PC-9 (cell line): ENCODE data around the gene ACOXL. TPM values are rescaled to one million over a fixed set of nuclear protein-coding genes. Genes with fewer than 3 reads are reported as not detected.

Experiments
- BruUV-seq: library from RNA; stranded (reverse); fragments of 400-500 nt; replicated peaks from 2 replicates; lab custom pipeline; 2021; lab: Mats Ljungman, UMichigan
- CTCF ChIA-PET: fragments of 300-600 bp; sonication (Branson Sonifier 250); formaldehyde crosslinking; loops from one replicate; lab custom pipeline; 2022; ENCODE audit warnings: antibody characterized with exemption; lab: Charles Lee
- POLR2A ChIA-PET: fragments of 300-600 bp; sonication (Branson Sonifier 250); formaldehyde crosslinking; loops from one replicate; lab custom pipeline; 2022; ENCODE audit warnings: antibody characterized with exemption; ENCODE audit not compliant: unreplicated experiment; lab: Charles Lee
- DNase-seq, 2 experiments: peaks; one replicate each; pipeline versions ENCODE4 v3.0.0 to v3.0.0-alpha.2; 2015 to 2022; ENCODE audit warnings: mixed read lengths in 1 of 2
- H2AFZ ChIP-seq: fragments of 200-600 bp; sonication (generic); 2 replicates; pipeline ENCODE4 v1.8.1; 2017; ENCODE audit warnings: antibody characterized with exemption
- H3F3A ChIP-seq: fragments of 200-600 bp; sonication (generic); 2 replicates; pipeline ENCODE4 v1.8.1; 2017; ENCODE audit warnings: antibody characterized with exemption, mild to moderate bottlenecking, low read depth; ENCODE audit not compliant: insufficient read depth
- H3K27ac ChIP-seq: fragments of 200-600 bp; sonication (generic); 2 replicates; pipeline ENCODE4 v1.6.1; 2016; ENCODE audit warnings: mixed run types
- H3K27me3 ChIP-seq: fragments of 200-600 bp; sonication (generic); 2 replicates; pipeline ENCODE4 v1.6.1; 2016; ENCODE audit warnings: low read depth, mixed run types; ENCODE audit not compliant: insufficient read depth
- H3K36me3 ChIP-seq: fragments of 200-600 bp; sonication (generic); 2 replicates; pipeline ENCODE4 v1.6.1; 2016; ENCODE audit warnings: low read depth, mixed run types
- H3K4me1 ChIP-seq: fragments of 200-600 bp; sonication (generic); replicated peaks from 2 replicates; pipeline ENCODE4 v1.6.1; 2016; ENCODE audit warnings: mixed run types; ENCODE audit not compliant: insufficient read depth
- H3K4me2 ChIP-seq: fragments of 200-600 bp; sonication (generic); 2 replicates; pipeline ENCODE4 v1.6.1; 2017; ENCODE audit warnings: mixed run types
- H3K4me3 ChIP-seq: fragments of 200-600 bp; sonication (generic); 2 replicates; pipeline ENCODE4 v1.6.1; 2016; ENCODE audit warnings: mixed run types
- H3K79me2 ChIP-seq: fragments of 200-600 bp; sonication (generic); 2 replicates; pipeline ENCODE4 v1.6.1; 2017; ENCODE audit warnings: low read depth, mixed run types
- H3K9me2 ChIP-seq: fragments of 200-600 bp; sonication (generic); 2 replicates; pipeline ENCODE4 v1.8.1; 2017; ENCODE audit warnings: mild to moderate bottlenecking; ENCODE audit not compliant: insufficient read depth
- H3K9me3 ChIP-seq: fragments of 200-600 bp; sonication (generic); 2 replicates; pipeline ENCODE4 v1.8.1; 2016; ENCODE audit warnings: low read depth; ENCODE audit not compliant: insufficient read depth
- H4K20me1 ChIP-seq: fragments of 200-600 bp; sonication (generic); 2 replicates; pipeline ENCODE4 v1.8.1; 2017; ENCODE audit not compliant: insufficient read depth
- EZH2 ChIP-seq: fragments of 200-600 bp; sonication (generic); IDR thresholded peaks from 2 replicates; pipeline ENCODE4 v1.8.0; 2017; ENCODE audit warnings: antibody characterized with exemption, low read depth
- intact Hi-C: fragments of 100-400 bp; cut with micrococcal nuclease; formaldehyde crosslinking; loops from one replicate; pipeline ENCODE4 v1.10.0; 2022; ENCODE audit not compliant: unreplicated experiment
- total RNA-seq: library from RNA; stranded (reverse); gene quantifications from 2 replicates; pipeline ENCODE4 v1.2.3, GENCODE V29; 2021
- TF ChIP-seq, protein P1 (sequence below): fragments of 200-600 bp; sonication (generic); conservative IDR thresholded peaks from 2 replicates; pipeline ENCODE4 v1.6.1; 2017; ENCODE audit warnings: mixed run types, antibody characterized with exemption, mild to moderate bottlenecking, moderate library complexity

The ACOXL gene
- total RNA-seq, 1 experiment from 2014 or later: 10.7 TPM

- Histone ChIP-seq H2AFZ (no peak overlapping the region), H3K4me1 (no peaks in the 10 kb centered on the region), H3K9me2 (no peaks in the 10 kb centered on the region), H3K79me2 (peaks cover 18% of the 10 kb centered on the region; the same call in 1 of the 2 replicates), H3K9me3 (no peaks in the 10 kb centered on the region), H3K36me3 (peaks cover 43% of the 10 kb centered on the region), H3K27ac (no peak overlapping the region), H4K20me1 (peaks cover 13% of the 10 kb centered on the region), H3K4me3 (no peak overlapping the region), H3K4me2 (no peak overlapping the region), H3K27me3 (no peaks in the 10 kb centered on the region), H3F3A (no peaks in the 10 kb centered on the region)
- POLR2A ChIA-PET: no interaction called here
- TF ChIP-seq, protein P1, sequence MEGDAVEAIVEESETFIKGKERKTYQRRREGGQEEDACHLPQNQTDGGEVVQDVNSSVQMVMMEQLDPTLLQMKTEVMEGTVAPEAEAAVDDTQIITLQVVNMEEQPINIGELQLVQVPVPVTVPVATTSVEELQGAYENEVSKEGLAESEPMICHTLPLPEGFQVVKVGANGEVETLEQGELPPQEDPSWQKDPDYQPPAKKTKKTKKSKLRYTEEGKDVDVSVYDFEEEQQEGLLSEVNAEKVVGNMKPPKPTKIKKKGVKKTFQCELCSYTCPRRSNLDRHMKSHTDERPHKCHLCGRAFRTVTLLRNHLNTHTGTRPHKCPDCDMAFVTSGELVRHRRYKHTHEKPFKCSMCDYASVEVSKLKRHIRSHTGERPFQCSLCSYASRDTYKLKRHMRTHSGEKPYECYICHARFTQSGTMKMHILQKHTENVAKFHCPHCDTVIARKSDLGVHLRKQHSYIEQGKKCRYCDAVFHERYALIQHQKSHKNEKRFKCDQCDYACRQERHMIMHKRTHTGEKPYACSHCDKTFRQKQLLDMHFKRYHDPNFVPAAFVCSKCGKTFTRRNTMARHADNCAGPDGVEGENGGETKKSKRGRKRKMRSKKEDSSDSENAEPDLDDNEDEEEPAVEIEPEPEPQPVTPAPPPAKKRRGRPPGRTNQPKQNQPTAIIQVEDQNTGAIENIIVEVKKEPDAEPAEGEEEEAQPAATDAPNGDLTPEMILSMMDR: no peak
- no peak for TF ChIP-seq EZH2
- intact Hi-C loops: no loop called here
- BruUV-seq: no TSS peak
- CTCF ChIA-PET: no interaction called here
- no peak for DNase-seq
Measured at GRCh38 chr2:111154758-111155157, 422.4 kb downstream of the ACOXL start.

DNA sequence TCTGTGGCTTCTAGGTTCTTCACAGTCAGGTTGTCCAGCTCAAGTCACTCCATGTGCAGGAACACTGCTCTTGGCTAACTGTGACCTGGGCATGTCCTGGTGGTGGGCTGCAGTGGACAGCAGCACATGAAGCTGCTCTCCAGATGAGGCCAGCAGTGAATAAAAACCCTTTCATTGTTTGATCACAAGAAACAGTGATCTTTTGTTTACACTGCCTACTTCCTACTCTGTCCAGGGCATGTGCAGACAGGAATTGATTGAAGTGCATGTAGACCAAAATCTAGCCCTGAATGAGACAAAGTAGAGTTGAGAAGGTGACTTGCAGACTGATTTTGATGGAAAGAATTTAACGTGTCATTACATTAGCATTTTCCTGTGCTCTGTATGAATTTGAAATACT lies 423.2 kb downstream of the ACOXL start:
- Histone ChIP-seq H2AFZ (no peak overlapping the region), H3K9me2 (no peaks in the 10 kb centered on the region), H3K27ac (no peak overlapping the region), H3K27me3 (no peaks in the 10 kb centered on the region), H3K9me3 (no peaks in the 10 kb centered on the region), H3K36me3 (peaks cover 43% of the 10 kb centered on the region), H3K4me1 (no peaks in the 10 kb centered on the region), H3K4me2 (no peak overlapping the region), H3F3A (peaks cover 4% of the 10 kb centered on the region; the same call in 1 of the 2 replicates), H3K4me3 (no peak overlapping the region), H4K20me1 (peaks cover 13% of the 10 kb centered on the region), H3K79me2 (peaks cover 18% of the 10 kb centered on the region; the same call in 1 of the 2 replicates)
- CTCF ChIA-PET: no interaction called here
- intact Hi-C loops: no loop called here
- no TSS peak for BruUV-seq
- no peak for DNase-seq
- TF ChIP-seq, protein P1: no peak
- POLR2A ChIA-PET: no interaction called here

GRCh38 chr2:111156529-111156928 lies 424.2 kb downstream of the ACOXL start:
- CTCF ChIA-PET: no interaction called here

More at GRCh38 chr2:111156529-111156928, 424.2 kb downstream of the ACOXL start:
- H3K9me3 ChIP-seq: no peaks in the 10 kb centered on the region
- peaks cover 10% of the 10 kb centered on the region for H4K20me1 ChIP-seq
- no peak overlapping the region for H3K4me2 ChIP-seq
- no peaks in the 10 kb centered on the region for H3K4me1 ChIP-seq
- peaks cover 18% of the 10 kb centered on the region; the same call in 1 of the 2 replicates for H3K79me2 ChIP-seq
- intact Hi-C loops: no loop called here
- no peak overlapping the region for H3K27ac ChIP-seq
- BruUV-seq: no TSS peak
- H3K36me3 ChIP-seq: peaks cover 37% of the 10 kb centered on the region
- no peaks in the 10 kb centered on the region for H3K9me2 ChIP-seq
- DNase-seq: no peak
- no peak for TF ChIP-seq EZH2
- TF ChIP-seq, protein P1: no peak
- POLR2A ChIA-PET: interaction anchor here (0.6 kb wide), 1 partner anchor 11 kb away, joined by 3 read pairs; no protein-coding TSS in a partner anchor
- no peak overlapping the region for H2AFZ ChIP-seq
- no peak overlapping the region for H3K4me3 ChIP-seq
- H3F3A ChIP-seq: peaks cover 4% of the 10 kb centered on the region; the same call in 1 of the 2 replicates
- H3K27me3 ChIP-seq: no peaks in the 10 kb centered on the region
